Peyer's patch (tissue), 4 donors: Measurements from ENCODE around the gene AKT3. TPM values are rescaled to one million over a fixed set of nuclear protein-coding genes. Genes with fewer than 3 reads are reported as not detected.
"Not testable (repeated sequence)": the region's sequence is repeated elsewhere in the genome, so short reads cannot be mapped to it uniquely, and the experiment has no call there.

ENCODE experiments used
- DNase-seq, 3 donors: peaks; one replicate each; pipeline ENCODE4 v3.0.0-alpha.2; 2017 to 2019
- H3K27ac ChIP-seq, 4 donors: fragments of 200-600 bp; sonication (generic); one replicate each; pipeline ENCODE4 v1.5.1; 2016 to 2019
- H3K27me3 ChIP-seq, 2 donors: fragments of 200-600 bp; sonication (generic); one replicate each; pipeline ENCODE4 v1.5.1; 2019
- H3K36me3 ChIP-seq, 3 donors: fragments of 200-600 bp; sonication (generic); one replicate each; pipeline ENCODE4 v1.5.1; 2016 to 2019
- H3K4me1 ChIP-seq, 4 donors: fragments of 200-600 bp; sonication (generic); one replicate each; pipeline ENCODE4 v1.5.1; 2016 to 2019
- H3K4me3 ChIP-seq, 4 donors: fragments of 200-600 bp; sonication (generic); 1 replicate in 3 of 4; 2 replicates in 1 of 4; pipeline ENCODE4 v1.5.1; 2016 to 2019; ENCODE audit warnings: mild to moderate bottlenecking in 1 of 4
- H3K9me3 ChIP-seq, 4 donors: fragments of 200-600 bp; sonication (generic); one replicate each; pipeline ENCODE4 v1.5.1; 2016 to 2019; ENCODE audit warnings: mild to moderate bottlenecking in 1 of 4
- POLR2A ChIP-seq, 2 donors: fragments of 450-650 bp; IDR thresholded peaks; one replicate each; pipeline ENCODE4 v1.5.1; 2017; ENCODE audit warnings: antibody characterized with exemption in 2 of 2, mild to moderate bottlenecking in 2 of 2, moderate library complexity in 2 of 2
- total RNA-seq, 4 donors: library from RNA; depleted of rRNA; stranded (reverse); fragments of >200 nt; gene quantifications; one replicate each; pipeline ENCODE4 v1.1.0, GENCODE V29; 2016
- TF ChIP-seq, protein P1 (sequence below), 6 experiments: fragments of 450-650 bp in 4 of 6; fragments of 200-600 bp in 2 of 6; sonication (generic) in 1 of 6; IDR thresholded peaks; one replicate each; pipeline ENCODE4 v1.5.1; 2017 to 2019; ENCODE audit warnings: antibody characterized with exemption in 6 of 6, mild to moderate bottlenecking in 3 of 6, moderate library complexity in 1 of 6

The AKT3 gene
- total RNA-seq, 4 donors from 2014 or later, result 4.4 to 71.8 (median 15.2) TPM

DNA sequence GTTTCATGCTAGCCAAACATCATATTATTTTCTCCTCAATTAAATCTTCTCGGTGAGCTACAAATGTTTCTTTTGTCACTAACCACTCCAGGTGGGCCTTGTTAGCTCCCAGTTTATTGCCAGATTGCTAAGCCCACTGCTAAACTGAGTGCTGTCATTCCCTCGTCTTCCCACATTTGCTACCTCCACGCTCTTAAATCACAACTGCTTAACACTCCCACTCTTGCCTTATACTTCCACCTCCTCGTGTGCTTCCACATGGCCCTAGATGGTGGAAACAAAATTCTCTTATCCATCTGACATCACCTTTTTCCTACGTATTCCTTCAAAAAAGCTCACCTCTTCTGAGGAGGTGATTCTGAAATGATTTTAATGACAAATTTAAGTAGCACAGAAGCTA is 34.6 kb upstream of the AKT3 start:
- TF ChIP-seq, protein P1, sequence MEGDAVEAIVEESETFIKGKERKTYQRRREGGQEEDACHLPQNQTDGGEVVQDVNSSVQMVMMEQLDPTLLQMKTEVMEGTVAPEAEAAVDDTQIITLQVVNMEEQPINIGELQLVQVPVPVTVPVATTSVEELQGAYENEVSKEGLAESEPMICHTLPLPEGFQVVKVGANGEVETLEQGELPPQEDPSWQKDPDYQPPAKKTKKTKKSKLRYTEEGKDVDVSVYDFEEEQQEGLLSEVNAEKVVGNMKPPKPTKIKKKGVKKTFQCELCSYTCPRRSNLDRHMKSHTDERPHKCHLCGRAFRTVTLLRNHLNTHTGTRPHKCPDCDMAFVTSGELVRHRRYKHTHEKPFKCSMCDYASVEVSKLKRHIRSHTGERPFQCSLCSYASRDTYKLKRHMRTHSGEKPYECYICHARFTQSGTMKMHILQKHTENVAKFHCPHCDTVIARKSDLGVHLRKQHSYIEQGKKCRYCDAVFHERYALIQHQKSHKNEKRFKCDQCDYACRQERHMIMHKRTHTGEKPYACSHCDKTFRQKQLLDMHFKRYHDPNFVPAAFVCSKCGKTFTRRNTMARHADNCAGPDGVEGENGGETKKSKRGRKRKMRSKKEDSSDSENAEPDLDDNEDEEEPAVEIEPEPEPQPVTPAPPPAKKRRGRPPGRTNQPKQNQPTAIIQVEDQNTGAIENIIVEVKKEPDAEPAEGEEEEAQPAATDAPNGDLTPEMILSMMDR (IDR thresholded peaks at IDR 0.05), result no peak
- no peak for TF ChIP-seq POLR2A (IDR thresholded peaks at IDR 0.05)
- Histone ChIP-seq H3K27ac (no peak overlapping the region), H3K4me1 (no peaks in the 10 kb centered on the region), H3K36me3 (no peaks in the 10 kb centered on the region), H3K9me3 (no peaks in the 10 kb centered on the region), H3K27me3 (no peaks in the 10 kb centered on the region), H3K4me3 (no peak overlapping the region)
- DNase-seq, result no peak

DNA sequence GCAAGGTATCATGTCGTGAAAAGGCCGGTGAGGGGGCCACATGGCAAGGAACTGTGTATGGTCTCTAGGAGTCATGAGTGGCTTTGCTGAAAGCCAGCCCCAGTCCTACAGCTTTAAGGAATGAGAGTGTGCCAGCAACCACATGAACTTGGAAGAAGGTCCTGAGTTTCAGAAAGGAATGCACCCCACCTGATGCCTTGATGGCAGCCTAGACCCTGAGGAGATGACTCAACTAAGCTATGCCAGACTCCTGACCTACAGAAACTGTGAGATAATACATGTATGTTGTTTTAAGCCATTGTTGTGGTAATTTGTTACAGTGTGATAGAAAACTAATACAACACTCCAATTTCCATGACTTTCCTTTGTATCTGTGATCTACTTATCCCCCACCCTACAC is 33.5 kb upstream of the AKT3 start:
- no peaks in the 10 kb centered on the region for H3K27me3 ChIP-seq
- no peak overlapping the region for H3K4me3 ChIP-seq
- H3K4me1 ChIP-seq, result no peaks in the 10 kb centered on the region
- no peak for DNase-seq
- TF ChIP-seq POLR2A (IDR thresholded peaks at IDR 0.05), result no peak
- TF ChIP-seq, protein P1 (IDR thresholded peaks at IDR 0.05), result no peak
- no peak overlapping the region for H3K27ac ChIP-seq
- H3K36me3 ChIP-seq, result no peaks in the 10 kb centered on the region
- H3K9me3 ChIP-seq, result no peaks in the 10 kb centered on the region

DNA sequence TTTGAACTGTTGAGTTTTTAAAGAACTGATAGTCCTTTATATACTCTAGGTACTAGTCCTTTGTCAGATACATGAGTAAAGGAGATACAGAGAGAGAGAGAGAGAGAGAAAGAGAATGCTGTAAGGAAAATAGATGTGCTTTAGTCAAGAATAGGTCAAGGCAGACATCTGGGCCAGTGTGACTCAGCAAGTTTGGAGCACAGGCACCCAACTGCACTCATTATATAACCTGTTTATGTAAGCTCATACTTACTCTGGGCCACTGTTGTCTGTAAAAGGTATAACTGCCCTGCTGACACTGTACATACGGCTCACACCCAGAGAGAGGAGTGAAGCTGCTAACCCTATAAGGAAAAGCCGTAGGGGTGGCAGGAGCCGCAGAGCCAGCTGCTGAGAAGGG is 32.2 kb upstream of the AKT3 start:
- H3K36me3 ChIP-seq, result no peaks in the 10 kb centered on the region
- no peaks in the 10 kb centered on the region for H3K4me1 ChIP-seq
- TF ChIP-seq, protein P1 (IDR thresholded peaks at IDR 0.05), result no peak
- TF ChIP-seq POLR2A (IDR thresholded peaks at IDR 0.05), result no peak
- DNase-seq, result no peak
- H3K9me3 ChIP-seq, result no peaks in the 10 kb centered on the region
- H3K27ac ChIP-seq, result no peak overlapping the region
- H3K27me3 ChIP-seq, result no peaks in the 10 kb centered on the region
- no peak overlapping the region for H3K4me3 ChIP-seq

DNA sequence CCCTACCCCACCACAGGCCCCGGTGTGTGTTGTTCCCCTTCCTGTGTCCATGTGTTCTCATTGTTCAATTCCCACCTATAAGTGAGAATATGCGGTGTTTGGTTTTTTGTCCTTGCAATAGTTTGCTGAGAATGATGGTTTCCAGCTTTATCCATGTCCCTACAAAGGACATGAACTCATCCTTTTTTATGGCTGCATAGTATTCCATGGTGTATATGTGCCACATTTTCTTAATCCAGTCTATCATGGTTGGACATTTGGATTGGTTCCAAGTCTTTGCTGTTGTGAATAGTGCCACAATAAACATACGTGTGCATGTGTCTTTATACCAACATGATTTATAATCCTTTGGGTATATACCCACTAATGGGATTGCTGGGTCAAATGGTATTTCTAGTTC is 27.0 kb upstream of the AKT3 start:
- not testable (repeated sequence) for H3K4me3 ChIP-seq, DNase-seq, H3K9me3 ChIP-seq, H3K27me3 ChIP-seq, H3K36me3 ChIP-seq, H3K4me1 ChIP-seq, H3K27ac ChIP-seq

DNA sequence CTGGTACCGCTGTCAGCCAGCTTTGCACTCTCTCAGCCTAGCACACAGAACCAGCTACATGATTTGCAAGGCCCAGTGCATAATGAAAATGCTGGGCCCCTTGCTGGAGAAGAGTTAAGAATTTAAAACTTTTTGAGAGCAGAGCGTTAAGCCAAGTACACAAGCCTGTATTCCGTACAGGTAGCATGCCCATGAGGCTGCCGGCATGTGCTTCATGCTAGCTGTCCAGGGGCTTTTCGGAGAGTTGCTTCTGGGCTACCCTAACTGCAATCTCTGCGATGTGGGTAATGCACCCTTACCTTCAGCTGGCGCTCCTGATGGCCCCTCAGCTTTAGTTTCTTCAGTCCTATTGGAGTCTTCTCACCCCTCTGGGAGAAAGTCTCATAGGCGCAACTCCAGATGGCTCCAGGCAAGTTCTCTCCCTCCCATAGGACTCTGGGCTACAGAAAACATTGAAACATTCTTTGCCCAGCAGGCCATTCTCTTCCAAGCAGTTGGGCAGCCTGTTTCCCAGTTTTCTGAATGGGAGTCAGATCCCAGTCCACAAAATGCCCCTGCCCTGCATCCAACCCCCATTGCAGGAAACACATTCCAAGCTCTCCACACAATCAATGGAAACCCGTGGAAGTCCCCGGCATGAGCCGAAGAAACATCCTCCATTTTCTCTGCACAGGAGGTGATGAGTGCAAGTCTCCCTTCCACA is 5.7 kb upstream of the AKT3 start:
- TF ChIP-seq POLR2A (IDR thresholded peaks at IDR 0.05), result no peak
- TF ChIP-seq, protein P1 (IDR thresholded peaks at IDR 0.05), result no peak
- no peak for DNase-seq
- Histone ChIP-seq H3K27ac (no peak overlapping the region), H3K36me3 (no peaks in the 10 kb centered on the region), H3K9me3 (no peaks in the 10 kb centered on the region), H3K27me3 (no peaks in the 10 kb centered on the region), H3K4me3 (no peak overlapping the region), H3K4me1 (no peaks in the 10 kb centered on the region)

DNA sequence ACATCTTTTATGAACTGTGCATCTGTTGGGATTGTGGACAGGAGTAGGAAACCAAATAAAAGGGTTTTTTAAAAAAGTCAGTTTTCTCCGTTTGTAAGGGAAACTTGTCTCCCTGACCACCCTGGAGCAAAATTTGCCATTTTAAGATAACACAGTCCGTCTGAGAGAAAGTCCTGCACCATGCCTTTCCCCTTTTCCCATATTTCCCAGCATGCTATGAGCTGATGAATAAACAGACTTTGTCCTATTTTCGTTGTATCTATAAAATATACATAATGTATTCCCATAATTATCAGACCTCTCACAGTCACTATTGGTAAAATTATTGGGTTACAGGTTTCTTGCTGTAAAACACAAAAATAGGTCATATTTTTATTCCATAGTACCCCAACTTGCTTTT is 1.7 kb upstream of the AKT3 start:
- no peaks in the 10 kb centered on the region for H3K36me3 ChIP-seq
- H3K27me3 ChIP-seq, result peaks cover 0 to 6% of the 10 kb centered on the region in 2 donors
- no peaks in the 10 kb centered on the region for H3K9me3 ChIP-seq
- no peak overlapping the region for H3K4me3 ChIP-seq
- TF ChIP-seq, protein P1 (IDR thresholded peaks at IDR 0.05), result no peak
- TF ChIP-seq POLR2A (IDR thresholded peaks at IDR 0.05), result no peak
- no peaks in the 10 kb centered on the region for H3K4me1 ChIP-seq
- H3K27ac ChIP-seq, result no peak overlapping the region
- DNase-seq, result no peak
